SK-N-SH (cell line): Measurements from ENCODE around the gene GALK1. TPM values are rescaled to one million over a fixed set of nuclear protein-coding genes. Genes with fewer than 3 reads are reported as not detected.

Experiments used
- CTCF ChIA-PET: fragments of 300-600, 350-600 bp; formaldehyde crosslinking; extraction: SDS; loops from one replicate; lab custom pipeline; 2021; lab: Yijun Ruan, JAX
- POLR2A ChIA-PET: fragments of 350-600 bp; sonication (Branson Sonifier 250); formaldehyde crosslinking; extraction: SDS; loops from one replicate; lab custom pipeline; 2020; ENCODE audit warnings: antibody characterized with exemption, inconsistent platforms; lab: Yijun Ruan, JAX
- DNase-seq: peaks from one replicate; pipeline ENCODE4 v3.0.0; 2012
- H2AFZ ChIP-seq: fragments of 200-600 bp; sonication (generic); 2 replicates; pipeline ENCODE4 v1.8.1; 2016; ENCODE audit warnings: antibody characterized with exemption, mild to moderate bottlenecking, low read depth
- H3F3A ChIP-seq: fragments of 200-600 bp; sonication (generic); replicated peaks from 2 replicates; pipeline ENCODE3; 2016; ENCODE audit warnings: antibody characterized with exemption, mild to moderate bottlenecking; ENCODE audit not compliant: insufficient read depth
- H3K27ac ChIP-seq, 2 experiments: fragments of 200-500 bp in 1 of 2; fragments of 200-600 bp in 1 of 2; sonication (Bioruptor generic) in 1 of 2; sonication (generic), shearing (Covaris generic) in 1 of 2; 2 replicates each; pipeline versions ENCODE4 v1.5.1 to v1.6.1; 2014 to 2016; ENCODE audit warnings: low read depth in 2 of 2, inconsistent platforms in 1 of 2, low read length in 1 of 2, mild to moderate bottlenecking in 1 of 2, mixed read lengths in 1 of 2
- H3K27me3 ChIP-seq: fragments of 200-600 bp; sonication (generic), shearing (Covaris generic); 2 replicates; pipeline ENCODE4 v1.6.1; 2016; ENCODE audit warnings: mixed run types; ENCODE audit not compliant: insufficient read depth
- H3K36me3 ChIP-seq, 2 experiments: fragments of 200-500 bp in 1 of 2; fragments of 200-600 bp in 1 of 2; sonication (Bioruptor generic) in 1 of 2; sonication (generic) in 1 of 2; replicated peaks in 1 of 2; 2 replicates each; pipeline versions ENCODE3 to v1.5.1; 2014 to 2016; ENCODE audit warnings: low read length in 1 of 2, mild to moderate bottlenecking in 1 of 2; ENCODE audit not compliant: insufficient read depth in 2 of 2, control insufficient read depth in 1 of 2
- H3K4me1 ChIP-seq, 2 experiments: fragments of 200-500 bp in 1 of 2; fragments of 200-600 bp in 1 of 2; sonication (Bioruptor generic) in 1 of 2; sonication (generic), shearing (Covaris generic) in 1 of 2; 2 replicates each; pipeline versions ENCODE4 v1.5.1 to v1.6.1; 2014 to 2016; ENCODE audit warnings: low read depth in 1 of 2, low read length in 1 of 2, mixed run types in 1 of 2; ENCODE audit not compliant: insufficient read depth in 2 of 2, control insufficient read depth in 1 of 2
- H3K4me2 ChIP-seq: fragments of 200-600 bp; sonication (generic), shearing (Covaris generic); 2 replicates; pipeline ENCODE4 v1.6.1; 2017; ENCODE audit warnings: mixed run types
- H3K4me3 ChIP-seq, 2 experiments: fragments of 200-500 bp in 1 of 2; fragments of 200-600 bp in 1 of 2; sonication (Bioruptor generic) in 1 of 2; sonication (generic), shearing (Covaris generic) in 1 of 2; 2 replicates each; pipeline versions ENCODE4 v1.5.1 to v1.8.1; 2014 to 2016; ENCODE audit warnings: low read depth in 2 of 2, inconsistent platforms in 1 of 2, low read length in 1 of 2, mild to moderate bottlenecking in 1 of 2, mixed read lengths in 1 of 2, moderate library complexity in 1 of 2
- H3K79me2 ChIP-seq: fragments of 200-600 bp; sonication (generic); 2 replicates; pipeline ENCODE4 v1.8.1; 2017; ENCODE audit warnings: mild to moderate bottlenecking; ENCODE audit not compliant: insufficient read depth
- H3K9ac ChIP-seq: fragments of 200-600 bp; sonication (generic); 2 replicates; pipeline ENCODE4 v1.6.1; 2017; ENCODE audit warnings: mixed run types
- H3K9me2 ChIP-seq: fragments of 200-600 bp; sonication (generic); 2 replicates; pipeline ENCODE4 v1.6.1; 2017; ENCODE audit warnings: mixed run types
- H3K9me3 ChIP-seq: fragments of 200-600 bp; sonication (generic); 2 replicates; pipeline ENCODE4 v1.6.1; 2017; ENCODE audit warnings: mixed run types, mild to moderate bottlenecking, moderate library complexity
- H4K20me1 ChIP-seq: fragments of 200-600 bp; sonication (generic); 2 replicates; pipeline ENCODE4 v1.6.1; 2017; ENCODE audit warnings: mild to moderate bottlenecking, mixed run types; ENCODE audit not compliant: insufficient read depth
- CHD2 ChIP-seq: fragments of 150-350 bp; IDR thresholded peaks from 2 replicates; pipeline ENCODE4 v1.6.1; 2018; ENCODE audit warnings: low read length; ENCODE audit not compliant: partially characterized antibody
- CTCF ChIP-seq: fragments of 200-600 bp; sonication (generic); IDR thresholded peaks from 2 replicates; pipeline ENCODE4 v1.6.1; 2017; ENCODE audit warnings: antibody characterized with exemption, mild to moderate bottlenecking, moderate library complexity
- ELF1 ChIP-seq: IDR thresholded peaks from 2 replicates; pipeline ENCODE4 v1.4.0; 2012
- EP300 ChIP-seq, 2 experiments: IDR thresholded peaks; 2 replicates each; pipeline versions ENCODE4 v1.4.0 to v1.6.1; 2012; ENCODE audit warnings: borderline replicate concordance in 1 of 2, low read depth in 1 of 2, low read length in 1 of 2
- FOSL2 ChIP-seq: IDR thresholded peaks from 2 replicates; pipeline ENCODE4 v1.4.0; 2012; ENCODE audit warnings: low read depth, mild to moderate bottlenecking, moderate library complexity, borderline replicate concordance
- FOXM1 ChIP-seq: IDR thresholded peaks from 2 replicates; pipeline ENCODE4 v1.4.0; 2012; ENCODE audit warnings: low read depth, mild to moderate bottlenecking
- GABPA ChIP-seq: IDR thresholded peaks from 2 replicates; pipeline ENCODE4 v1.4.0; 2012; ENCODE audit warnings: low read depth, mild to moderate bottlenecking
- GATA2 ChIP-seq: sonication (generic); formaldehyde crosslinking; IDR thresholded peaks from 2 replicates; pipeline ENCODE4 v1.5.0; 2020; ENCODE audit warnings: mild to moderate bottlenecking, missing genetic modification reagents
- JUND ChIP-seq: IDR thresholded peaks from 2 replicates; pipeline ENCODE4 v1.4.0; 2012
- MAX ChIP-seq: IDR thresholded peaks from 2 replicates; pipeline ENCODE4 v1.4.0; 2012; ENCODE audit warnings: low read depth
- MEF2A ChIP-seq: IDR thresholded peaks from 2 replicates; pipeline ENCODE4 v1.4.0; 2012; ENCODE audit warnings: low read depth, borderline replicate concordance
- NFIC ChIP-seq: IDR thresholded peaks from 2 replicates; pipeline ENCODE4 v1.4.0; 2012; ENCODE audit warnings: borderline replicate concordance
- POLR2AphosphoS5 ChIP-seq: IDR thresholded peaks from 2 replicates; pipeline ENCODE4 v1.6.1; 2012; ENCODE audit warnings: low read depth, low read length
- RAD21 ChIP-seq: IDR thresholded peaks from 2 replicates; pipeline ENCODE4 v1.6.1; 2012; ENCODE audit warnings: mild to moderate bottlenecking, low read length
- RCOR1 ChIP-seq: fragments of 150-350 bp; IDR thresholded peaks from 2 replicates; pipeline ENCODE4 v1.6.1; 2017; ENCODE audit warnings: antibody characterized with exemption, low read length
- RFX5 ChIP-seq: IDR thresholded peaks from 2 replicates; pipeline ENCODE4 v1.6.1; 2012; ENCODE audit warnings: mild to moderate bottlenecking, improper control_type of control experiment, low read length
- RXRA ChIP-seq: IDR thresholded peaks from 2 replicates; pipeline ENCODE4 v1.4.0; 2012; ENCODE audit warnings: low read depth, mild to moderate bottlenecking, borderline replicate concordance
- SIN3A ChIP-seq: IDR thresholded peaks from 2 replicates; pipeline ENCODE4 v1.6.1; 2012; ENCODE audit warnings: low read depth, mild to moderate bottlenecking, low read length, moderate library complexity, borderline replicate concordance
- SMC3 ChIP-seq: IDR thresholded peaks from 2 replicates; pipeline ENCODE4 v1.6.1; 2012; ENCODE audit warnings: low read depth, low read length, improper control_type of control experiment
- TAF1 ChIP-seq: IDR thresholded peaks from 2 replicates; pipeline ENCODE4 v1.6.1; 2012; ENCODE audit warnings: low read depth, mild to moderate bottlenecking, low read length, moderate library complexity, borderline replicate concordance
- TCF12 ChIP-seq: IDR thresholded peaks from 2 replicates; pipeline ENCODE4 v1.4.0; 2012
- TEAD4 ChIP-seq: IDR thresholded peaks from 2 replicates; pipeline ENCODE4 v1.4.0; 2012; ENCODE audit warnings: mild to moderate bottlenecking, borderline replicate concordance; ENCODE audit not compliant: insufficient read depth
- USF2 ChIP-seq: fragments of 150-350 bp; IDR thresholded peaks from 2 replicates; pipeline ENCODE4 v1.6.1; 2017; ENCODE audit warnings: antibody characterized with exemption, low read length, low read depth, borderline replicate concordance
- ZBTB33 ChIP-seq: IDR thresholded peaks from 2 replicates; pipeline ENCODE4 v1.4.0; 2012; ENCODE audit warnings: low read depth, borderline replicate concordance
- WGBS: methylation state at CpG from one replicate; pipeline ENCODE4 v1.1.6; 2017; ENCODE audit warnings: low lambda C conversion rate; 5-methylcytosine and 5-hydroxymethylcytosine counted together
- polyA plus RNA-seq, 3 experiments: library from polyadenylated mRNA; depleted of rRNA; stranded (reverse); fragments of >200 nt; gene quantifications; 2 replicates each; pipeline ENCODE4 v1.2.3, GENCODE V29; 2012
- TF ChIP-seq, protein P1 (sequence below): fragments of 150-350 bp; IDR thresholded peaks from 2 replicates; pipeline ENCODE4 v1.6.1; 2016; ENCODE audit warnings: mild to moderate bottlenecking, low read depth, low read length
- TF ChIP-seq, protein P2 (sequence below): IDR thresholded peaks from 2 replicates; pipeline ENCODE4 v1.4.0; 2012; ENCODE audit warnings: low read depth, borderline replicate concordance

GALK1 gene
- polyA plus RNA-seq, 1 of the 3 experiments (the other 2 are of a cell fraction): 36.5 TPM

DNA sequence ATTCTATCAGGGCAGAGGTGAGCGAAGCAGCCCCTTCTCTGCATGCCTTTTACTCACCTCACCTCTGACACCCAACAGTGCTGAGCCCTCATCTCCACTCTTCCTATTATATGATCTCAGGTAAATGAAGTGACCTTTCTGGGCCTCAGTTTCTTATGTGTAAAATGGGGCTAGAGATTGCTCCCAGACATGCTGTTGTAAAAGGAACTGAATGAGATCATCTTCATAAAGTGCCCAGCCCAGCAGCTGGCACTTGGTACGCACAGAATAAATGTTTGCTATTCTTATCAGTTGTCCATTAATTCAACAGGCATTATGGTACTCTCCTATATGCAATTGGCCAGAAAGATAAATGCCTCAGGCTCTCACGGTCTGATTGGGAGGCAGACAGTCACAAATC lies 4.5 kb upstream of the GALK1 start:
- Histone ChIP-seq H3K9me2 (no peaks in the 10 kb centered on the region), H3K27ac (peak overlapping the region in 1 of 2 experiments; percentile 53; a peak in 2 of 4 replicates), H3K4me2 (no peak overlapping the region), H3K4me3 (no peak overlapping the region), H3K36me3 (no peaks in the 10 kb centered on the region), H4K20me1 (peaks cover 5% of the 10 kb centered on the region), H3K27me3 (no peaks in the 10 kb centered on the region), H3K4me1 (peaks cover 0 to 7% of the 10 kb centered on the region in 2 experiments; a peak in 1 of 4 replicates), H3K9me3 (no peaks in the 10 kb centered on the region), H3K9ac (no peak overlapping the region), H3F3A (peaks cover 17% of the 10 kb centered on the region), H3K79me2 (no peaks in the 10 kb centered on the region), H2AFZ (no peak overlapping the region)
- CTCF ChIA-PET: interaction anchor here (0.9 to 11.7 kb wide), 9 partner anchors 10 to 76 kb away, joined by 3 to 111 read pairs (median 9); a partner anchor contains a TSS
- WGBS: 54% methylated on average over 3 of the region's 3 CpGs
- DNase-seq: peak; percentile 75
- POLR2A ChIA-PET: interaction anchor here (0.9 to 2.6 kb wide), 2 partner anchors 10 to 57 kb away, joined by 3 to 32 read pairs; a partner anchor contains a TSS
- TF ChIP-seq ZBTB33 (no peak), RXRA (no peak), GATA2 (CRISPR knock-in tag) (peak; percentile 79), CTCF (no peak), EP300 (IDR thresholded peaks at IDR 0.05; ENCODE audit: borderline replicate concordance in 1 of 2, low read depth in 1 of 2, low read length in 1 of 2) (peak in 1 of 2 experiments; percentile 40; a peak in 2 of 4 replicates), NFIC (no peak), GABPA (no peak), RCOR1 (peak; percentile 80; the same call in 1 of the 2 replicates), TAF1 (no peak), CHD2 (peak; percentile 54), FOSL2 (no peak), RFX5 (no peak), TEAD4 (no peak), POLR2AphosphoS5 (no peak), SMC3 (no peak), JUND (no peak), RAD21 (no peak), MAX (no peak), SIN3A (no peak), TCF12 (no peak), USF2 (no peak), MEF2A (no peak), ELF1 (no peak), FOXM1 (no peak)
- TF ChIP-seq, protein P1, sequence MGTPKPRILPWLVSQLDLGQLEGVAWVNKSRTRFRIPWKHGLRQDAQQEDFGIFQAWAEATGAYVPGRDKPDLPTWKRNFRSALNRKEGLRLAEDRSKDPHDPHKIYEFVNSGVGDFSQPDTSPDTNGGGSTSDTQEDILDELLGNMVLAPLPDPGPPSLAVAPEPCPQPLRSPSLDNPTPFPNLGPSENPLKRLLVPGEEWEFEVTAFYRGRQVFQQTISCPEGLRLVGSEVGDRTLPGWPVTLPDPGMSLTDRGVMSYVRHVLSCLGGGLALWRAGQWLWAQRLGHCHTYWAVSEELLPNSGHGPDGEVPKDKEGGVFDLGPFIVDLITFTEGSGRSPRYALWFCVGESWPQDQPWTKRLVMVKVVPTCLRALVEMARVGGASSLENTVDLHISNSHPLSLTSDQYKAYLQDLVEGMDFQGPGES: no peak
- TF ChIP-seq, protein P2, sequence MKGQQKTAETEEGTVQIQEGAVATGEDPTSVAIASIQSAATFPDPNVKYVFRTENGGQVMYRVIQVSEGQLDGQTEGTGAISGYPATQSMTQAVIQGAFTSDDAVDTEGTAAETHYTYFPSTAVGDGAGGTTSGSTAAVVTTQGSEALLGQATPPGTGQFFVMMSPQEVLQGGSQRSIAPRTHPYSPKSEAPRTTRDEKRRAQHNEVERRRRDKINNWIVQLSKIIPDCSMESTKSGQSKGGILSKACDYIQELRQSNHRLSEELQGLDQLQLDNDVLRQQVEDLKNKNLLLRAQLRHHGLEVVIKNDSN: no peak
